ENCODE results near the gene TMEM150A. TPM values are rescaled to one million over a fixed set of nuclear protein-coding genes. Genes with fewer than 3 reads are reported as not detected.

Gene TMEM150A
- total and polyA plus RNA-seq, 2 donors (not counting 3 experiments of a cell fraction or from before 2014, with no cell fraction given): 17.7 to 35.7 TPM

DNA sequence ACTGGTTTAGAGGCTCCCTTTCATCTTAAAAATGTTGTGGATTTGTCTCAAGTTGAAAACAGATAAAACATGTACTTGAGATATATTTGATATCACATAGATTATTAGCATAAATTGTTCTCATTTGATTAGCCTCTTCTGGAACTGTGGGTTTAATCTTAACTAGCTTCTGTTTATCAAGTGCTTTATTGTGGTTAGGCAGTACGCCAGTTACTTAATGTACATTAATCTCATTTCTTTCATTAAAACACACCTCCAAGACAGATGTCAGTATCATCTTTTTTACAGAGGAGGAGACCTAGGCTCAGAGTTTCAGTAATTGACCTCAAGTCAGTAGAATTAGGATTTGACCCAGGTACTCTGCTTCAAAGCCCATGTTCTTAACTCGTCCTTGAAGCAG is 43.7 kb upstream of the TMEM150A start:
- ChIA-PET CTCF (interaction anchor here (0.8 to 3.4 kb wide), 4 partner anchors 9 to 62 kb away, joined by 3 to 14 read pairs (median 6); no protein-coding TSS in a partner anchor), POLR2A (no interaction called here)
- dilution Hi-C loops (cut with MboI; ENCODE audit: extremely low pct_ligation_motif_present, low sequenced_read_pairs): no loop called here
- Histone ChIP-seq H3K27me3 (ENCODE audit: control insufficient read depth in 2 of 2, insufficient read depth in 2 of 2, low read length in 2 of 2) (no peaks in the 10 kb centered on the region), H3K4me1 (ENCODE audit: control insufficient read depth, extremely low read depth, insufficient read depth, low read length) (peaks cover 16% of the 10 kb centered on the region), H3K36me3 (ENCODE audit: control insufficient read depth in 2 of 2, extremely low read depth in 1 of 2, insufficient read depth in 2 of 2, low read length in 2 of 2) (peaks cover 26 to 39% of the 10 kb centered on the region in 2 experiments), H3K27ac (ENCODE audit: insufficient read depth, low read depth, low read length) (no peak overlapping the region), H2AFZ (ENCODE audit: low read depth, low read length) (no peak overlapping the region), H3K9ac (replicated peaks; ENCODE audit: extremely low read depth, insufficient read depth, low read length) (no peak overlapping the region), H3K79me2 (ENCODE audit: control insufficient read depth, insufficient read depth, low read length) (no peaks in the 10 kb centered on the region), H4K20me1 (replicated peaks; ENCODE audit: control insufficient read depth, extremely low read depth, insufficient read depth, low read length) (no peaks in the 10 kb centered on the region), H3K9me1 (replicated peaks; ENCODE audit: control insufficient read depth, extremely low read depth, insufficient read depth, low read length) (no peaks in the 10 kb centered on the region), H3K4me2 (ENCODE audit: insufficient read depth, low read length) (no peak overlapping the region), H3K4me3 (replicated peaks in 1 of 3; ENCODE audit: insufficient read depth in 1 of 3, low read depth in 1 of 3, low read length in 3 of 3) (no peak overlapping the region), H3K9me3 (replicated peaks; ENCODE audit: control insufficient read depth, insufficient read depth, low read length) (no peaks in the 10 kb centered on the region)
- BruUV-seq (replicated peaks): no TSS peak
- TF ChIP-seq FOS (IDR thresholded peaks at IDR 0.05; ENCODE audit: borderline replicate concordance, insufficient read depth, low read length): no peak
- TF ChIP-seq POLR2AphosphoS5 (IDR thresholded peaks at IDR 0.05; ENCODE audit: insufficient read depth, low read depth, low read length): no peak
- no peak for TF ChIP-seq MYC (IDR thresholded peaks at IDR 0.05; ENCODE audit: low read depth, low read length)
- no peak for TF ChIP-seq POLR2A (IDR thresholded peaks at IDR 0.05; ENCODE audit: low read depth, low read length)
- no peak for TF ChIP-seq MAX (IDR thresholded peaks at IDR 0.05; ENCODE audit: insufficient read depth, insufficient read length)
- TF ChIP-seq EZH2 (IDR thresholded peaks at IDR 0.05; ENCODE audit: borderline replicate concordance, low read depth, low read length, severe bottlenecking): no peak
- TF ChIP-seq, protein P1, sequence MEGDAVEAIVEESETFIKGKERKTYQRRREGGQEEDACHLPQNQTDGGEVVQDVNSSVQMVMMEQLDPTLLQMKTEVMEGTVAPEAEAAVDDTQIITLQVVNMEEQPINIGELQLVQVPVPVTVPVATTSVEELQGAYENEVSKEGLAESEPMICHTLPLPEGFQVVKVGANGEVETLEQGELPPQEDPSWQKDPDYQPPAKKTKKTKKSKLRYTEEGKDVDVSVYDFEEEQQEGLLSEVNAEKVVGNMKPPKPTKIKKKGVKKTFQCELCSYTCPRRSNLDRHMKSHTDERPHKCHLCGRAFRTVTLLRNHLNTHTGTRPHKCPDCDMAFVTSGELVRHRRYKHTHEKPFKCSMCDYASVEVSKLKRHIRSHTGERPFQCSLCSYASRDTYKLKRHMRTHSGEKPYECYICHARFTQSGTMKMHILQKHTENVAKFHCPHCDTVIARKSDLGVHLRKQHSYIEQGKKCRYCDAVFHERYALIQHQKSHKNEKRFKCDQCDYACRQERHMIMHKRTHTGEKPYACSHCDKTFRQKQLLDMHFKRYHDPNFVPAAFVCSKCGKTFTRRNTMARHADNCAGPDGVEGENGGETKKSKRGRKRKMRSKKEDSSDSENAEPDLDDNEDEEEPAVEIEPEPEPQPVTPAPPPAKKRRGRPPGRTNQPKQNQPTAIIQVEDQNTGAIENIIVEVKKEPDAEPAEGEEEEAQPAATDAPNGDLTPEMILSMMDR (IDR thresholded peaks at IDR 0.05; ENCODE audit: extremely low read depth in 1 of 2, insufficient read depth in 1 of 2, low read depth in 1 of 2, low read length in 2 of 2): no peak
- no peak for TF ChIP-seq JUN (IDR thresholded peaks at IDR 0.05; ENCODE audit: borderline replicate concordance, insufficient read depth, insufficient read length, low read depth)
- intact Hi-C loops (cut with micrococcal nuclease): loop anchor here (5.0 to 10.0 kb wide), 2 partner anchors 81 to 479 kb away; no protein-coding TSS in a partner anchor
- DNase-seq (ENCODE audit: low read depth, low spot score) (no peak), FAIRE-seq (no peak)

Measured in endothelial cell of umbilical vein (primary cell).